ENCODE data around the gene EYS.

DNA sequence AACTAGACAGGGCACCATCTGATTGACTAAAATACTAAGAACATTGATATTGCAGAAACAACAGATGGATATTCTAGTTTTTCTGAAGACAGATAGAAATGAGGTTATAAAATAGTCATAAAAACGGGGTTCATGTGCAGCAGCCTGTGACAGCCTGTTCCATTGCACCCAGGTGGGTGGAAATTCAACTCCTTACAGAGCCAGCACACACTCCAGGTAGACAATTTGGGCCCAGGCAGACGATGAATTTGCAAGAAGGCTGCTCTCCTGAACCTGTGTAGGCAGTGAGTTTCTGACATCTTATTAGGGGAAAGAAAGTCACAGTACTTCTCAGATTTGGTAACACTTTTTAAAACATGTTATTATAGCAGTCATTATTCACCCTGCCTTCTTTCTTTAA lies 1657.3 kb downstream of the EYS start:
- TF ChIP-seq SP1 (IDR thresholded peaks at IDR 0.05) (no peak), TAF1 (conservative IDR thresholded peaks at IDR 0.05) (no peak), FOXA1 (IDR thresholded peaks at IDR 0.05) (no peak), JUND (IDR thresholded peaks at IDR 0.05) (no peak)
- TF ChIP-seq, protein P1, sequence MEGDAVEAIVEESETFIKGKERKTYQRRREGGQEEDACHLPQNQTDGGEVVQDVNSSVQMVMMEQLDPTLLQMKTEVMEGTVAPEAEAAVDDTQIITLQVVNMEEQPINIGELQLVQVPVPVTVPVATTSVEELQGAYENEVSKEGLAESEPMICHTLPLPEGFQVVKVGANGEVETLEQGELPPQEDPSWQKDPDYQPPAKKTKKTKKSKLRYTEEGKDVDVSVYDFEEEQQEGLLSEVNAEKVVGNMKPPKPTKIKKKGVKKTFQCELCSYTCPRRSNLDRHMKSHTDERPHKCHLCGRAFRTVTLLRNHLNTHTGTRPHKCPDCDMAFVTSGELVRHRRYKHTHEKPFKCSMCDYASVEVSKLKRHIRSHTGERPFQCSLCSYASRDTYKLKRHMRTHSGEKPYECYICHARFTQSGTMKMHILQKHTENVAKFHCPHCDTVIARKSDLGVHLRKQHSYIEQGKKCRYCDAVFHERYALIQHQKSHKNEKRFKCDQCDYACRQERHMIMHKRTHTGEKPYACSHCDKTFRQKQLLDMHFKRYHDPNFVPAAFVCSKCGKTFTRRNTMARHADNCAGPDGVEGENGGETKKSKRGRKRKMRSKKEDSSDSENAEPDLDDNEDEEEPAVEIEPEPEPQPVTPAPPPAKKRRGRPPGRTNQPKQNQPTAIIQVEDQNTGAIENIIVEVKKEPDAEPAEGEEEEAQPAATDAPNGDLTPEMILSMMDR (IDR thresholded peaks at IDR 0.05; ENCODE audit: low read depth, low read length, missing input control), result no peak
